Fibroblast of skin of abdomen (primary cell): Measurements from ENCODE around the gene EIF2S1.
"Not testable (repeated sequence)": the region's sequence is repeated elsewhere in the genome, so short reads cannot be mapped to it uniquely, and the experiment has no call there.

Experiments
- DNase-seq: peaks from one replicate; pipeline ENCODE4 v3.0.0-alpha.2; 2013

Gene EIF2S1

DNA sequence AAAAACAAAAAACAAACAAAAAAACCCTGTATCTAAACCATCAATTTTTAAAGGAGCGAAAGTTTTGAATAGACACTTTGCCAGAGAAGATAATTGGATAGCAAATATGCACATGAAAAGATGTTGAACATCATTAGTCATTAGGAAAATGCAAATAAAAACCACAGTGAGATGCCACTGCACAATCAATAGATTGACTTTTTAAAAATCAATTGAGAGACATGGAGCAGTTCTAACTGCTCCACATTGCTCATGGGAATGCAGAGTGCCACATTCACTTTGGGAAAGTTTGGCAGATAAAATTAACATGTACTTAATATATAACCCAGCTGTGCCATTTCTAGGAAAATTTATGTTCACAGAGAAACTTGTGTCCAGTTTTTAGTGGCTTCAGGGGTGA is 12.7 kb downstream of the EIF2S1 start:
- no peak for DNase-seq

DNA sequence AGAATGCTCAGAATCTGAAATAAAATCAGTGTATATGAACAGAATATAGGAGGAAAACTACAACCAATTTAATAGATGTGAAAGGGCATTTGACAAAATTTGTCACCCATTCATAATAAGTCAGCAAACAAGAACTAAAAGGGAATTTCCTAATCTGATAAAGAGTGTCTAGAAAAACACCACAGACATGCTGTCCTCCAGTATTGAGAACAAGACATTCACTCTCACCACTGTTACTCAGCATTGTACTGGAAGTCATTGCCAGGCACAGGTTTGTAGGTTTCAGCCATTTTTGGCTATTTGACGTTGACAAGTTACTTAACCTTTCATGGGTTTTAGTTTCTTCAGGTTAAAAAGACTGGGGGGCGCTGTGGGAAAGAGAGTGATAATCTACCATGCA is 13.2 kb downstream of the EIF2S1 start:
- DNase-seq = no peak

DNA sequence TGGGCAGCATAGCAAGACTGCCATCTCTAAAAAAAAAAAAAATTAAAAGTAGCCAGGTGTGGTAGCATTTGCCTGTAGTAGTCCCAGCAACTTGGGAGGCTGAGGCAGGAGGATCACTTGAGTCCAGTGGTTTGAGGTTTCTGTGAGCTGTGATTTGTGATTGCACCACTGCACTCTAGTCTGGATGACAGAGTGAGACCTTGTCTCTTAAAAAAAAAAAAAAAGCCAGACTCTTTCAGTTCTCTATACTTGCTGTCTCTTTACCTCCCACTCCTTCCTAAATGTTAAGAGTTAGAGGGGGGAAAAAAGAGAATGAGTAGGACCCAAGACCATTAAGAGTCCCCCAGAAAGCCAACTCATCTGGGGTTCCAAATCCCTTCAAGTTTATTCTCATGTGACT is 17.8 kb downstream of the EIF2S1 start:
- DNase-seq = no peak

DNA sequence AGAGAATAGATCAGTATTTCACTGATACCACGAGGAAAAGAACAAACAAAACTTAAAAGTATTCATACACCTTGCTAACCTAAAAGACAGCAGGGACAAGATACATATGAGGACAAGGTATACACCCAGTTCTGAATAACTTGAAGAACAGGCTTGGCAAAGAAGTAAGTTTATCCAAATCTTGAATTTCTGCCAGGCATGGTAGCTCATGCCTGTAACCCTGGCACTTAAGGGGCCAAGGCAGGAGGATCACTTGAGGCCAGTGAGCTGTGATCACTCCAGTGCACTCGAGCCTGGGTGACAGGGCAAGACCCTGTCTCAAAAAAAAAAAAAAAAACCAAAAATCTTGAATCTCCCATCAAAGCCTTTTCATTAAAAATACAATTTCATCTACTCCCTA is 25.0 kb downstream of the EIF2S1 start:
- no peak for DNase-seq

DNA sequence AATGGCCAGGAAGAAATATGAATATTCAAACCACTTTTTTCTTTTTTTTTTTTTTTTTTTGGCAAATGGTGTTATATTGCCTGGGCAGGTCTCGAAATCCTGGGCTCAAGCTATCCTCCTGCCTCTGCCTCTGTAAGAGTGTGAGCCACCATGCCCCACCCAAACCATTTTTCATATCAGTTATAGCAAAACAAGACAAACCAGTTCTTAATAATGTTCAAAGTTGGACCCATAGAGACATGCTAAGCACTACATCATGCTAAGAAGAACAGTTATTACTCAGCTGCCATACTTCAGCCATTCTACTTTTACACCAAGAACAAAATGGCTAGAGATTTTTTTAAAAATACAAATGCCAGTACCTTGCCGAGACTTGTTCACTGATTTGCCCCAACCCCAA is 25.5 kb downstream of the EIF2S1 start:
- no peak for DNase-seq

DNA sequence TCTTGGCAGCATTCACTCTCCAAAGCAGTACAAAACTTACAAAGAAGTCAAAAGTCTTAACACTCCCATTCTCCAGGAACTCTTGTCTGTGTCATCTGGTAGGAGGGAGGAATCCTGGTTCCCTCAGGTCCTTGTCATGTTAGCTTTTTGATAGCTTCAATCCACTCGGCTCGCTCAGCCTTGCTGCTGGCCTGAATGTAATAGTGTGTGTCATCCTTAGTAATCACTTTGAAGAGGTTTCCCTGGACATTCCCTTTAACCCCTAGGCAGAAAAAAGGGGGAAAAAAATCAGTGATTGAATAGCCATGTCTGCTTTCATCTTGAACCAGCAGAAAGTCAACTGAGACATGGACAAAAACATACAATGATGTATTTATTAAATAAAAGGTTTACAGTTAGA is 27.1 kb downstream of the EIF2S1 start:
- no peak for DNase-seq

DNA sequence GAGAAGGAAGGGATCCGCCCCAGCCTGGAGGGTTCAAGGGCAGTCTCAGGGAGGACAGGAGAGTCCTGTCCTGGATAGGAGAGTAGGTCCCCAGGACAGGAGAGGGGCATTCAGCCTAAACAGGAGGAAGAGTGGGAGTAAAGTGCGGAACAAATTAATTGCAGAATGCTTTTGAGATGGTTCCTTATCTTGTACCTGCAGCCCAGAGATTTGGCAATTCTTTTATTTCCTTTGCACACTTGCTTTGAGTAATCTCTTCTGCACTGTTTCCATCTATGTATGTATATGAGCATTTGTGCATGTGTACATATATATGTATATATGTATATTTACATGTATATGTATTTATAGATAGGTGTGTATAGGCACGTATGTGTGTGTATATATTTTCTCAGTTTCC is 29.1 kb downstream of the EIF2S1 start:
- no peak for DNase-seq

DNA sequence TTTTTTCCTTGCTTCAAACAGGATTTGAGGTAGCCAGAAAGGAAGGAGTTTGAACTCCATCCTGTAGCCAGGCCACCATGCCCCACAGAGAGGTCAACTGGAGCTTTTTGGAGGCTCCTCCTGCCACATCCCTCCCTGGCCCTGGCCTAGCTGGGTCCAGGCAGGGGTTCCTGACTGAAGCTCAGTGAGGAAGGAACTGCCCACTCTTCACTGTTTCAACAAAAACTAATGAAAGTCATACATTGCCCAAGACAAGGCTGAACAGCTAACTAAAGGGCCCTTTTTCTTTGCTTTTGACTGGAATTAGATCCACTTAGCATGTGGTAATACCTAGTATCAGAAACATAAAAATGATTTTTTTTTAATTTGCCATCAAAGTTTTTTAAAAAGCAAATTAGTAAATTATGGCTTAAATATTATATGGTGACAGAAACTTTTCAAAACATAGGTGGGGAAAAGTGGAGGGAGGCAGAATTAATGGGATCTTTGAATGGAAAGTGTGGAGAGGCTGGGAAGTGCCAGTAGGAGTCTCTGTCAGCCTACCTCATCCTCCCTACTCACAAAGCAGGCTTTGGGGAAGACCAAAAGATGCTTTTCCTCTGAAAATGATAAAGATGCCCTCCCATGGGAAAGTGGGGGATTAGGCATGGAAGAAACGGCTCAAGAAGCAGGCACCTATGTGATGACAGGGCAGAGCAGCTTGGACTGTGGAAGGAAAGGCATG is 29.8 kb downstream of the EIF2S1 start:
- DNase-seq = no peak

DNA sequence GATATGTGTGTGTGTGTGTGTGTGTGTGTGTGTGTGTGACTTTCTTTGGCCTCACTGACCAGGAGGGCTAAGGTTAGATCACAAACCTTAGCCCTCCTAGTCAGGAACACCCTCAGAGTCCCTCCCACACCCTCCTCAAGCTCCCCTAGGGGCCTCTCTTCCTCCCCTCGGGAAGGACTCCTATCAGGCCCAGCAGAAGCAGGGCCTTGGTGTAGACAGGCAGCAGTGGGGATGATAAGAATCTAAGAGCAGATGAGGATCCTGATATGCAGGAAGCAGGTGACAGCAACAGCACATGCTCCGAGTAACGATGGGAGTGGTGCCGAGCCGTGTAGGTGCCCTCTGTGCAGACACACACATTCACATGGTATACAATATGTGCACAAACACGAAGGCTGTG is 31.1 kb downstream of the EIF2S1 start:
- DNase-seq = no peak

DNA sequence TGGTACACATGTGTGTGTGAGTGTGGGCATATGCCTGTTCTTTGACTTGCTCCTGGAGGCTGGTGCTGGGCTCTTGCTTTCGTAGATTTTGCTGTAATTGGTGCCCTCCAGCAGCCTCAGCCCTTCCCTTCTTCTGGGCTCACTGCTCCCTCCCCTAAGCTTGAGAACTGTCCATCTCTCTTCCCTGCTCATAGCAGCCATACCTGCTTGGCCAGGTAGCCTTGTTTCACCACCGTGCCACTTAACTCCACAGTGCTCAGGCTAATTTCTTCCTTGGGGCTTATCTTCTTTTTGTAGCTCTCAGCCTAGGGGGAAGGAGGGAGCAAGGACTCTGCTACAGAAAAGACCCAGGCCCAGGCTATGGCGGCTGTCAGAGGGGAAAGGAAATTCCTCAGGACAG is 32.0 kb downstream of the EIF2S1 start:
- DNase-seq = no peak

DNA sequence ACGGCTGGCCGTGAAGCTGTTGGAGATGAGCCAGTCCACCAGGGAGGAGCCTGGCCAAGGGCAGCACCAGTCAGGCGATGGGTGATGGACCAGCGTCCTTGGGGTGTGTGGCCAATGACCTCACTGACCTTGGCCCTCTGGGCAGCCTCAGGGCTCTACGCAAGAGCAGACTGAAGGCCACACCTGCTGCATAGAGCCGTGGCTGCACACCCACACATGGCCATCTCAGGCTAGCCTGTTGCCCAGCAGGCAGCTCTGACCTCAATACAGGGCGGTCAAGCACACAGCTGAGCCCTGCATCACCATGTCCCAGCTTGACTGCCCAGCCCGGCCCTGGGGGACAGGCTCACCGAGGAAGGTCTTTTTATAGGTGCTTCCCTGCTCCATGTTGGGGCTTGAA is 32.7 kb downstream of the EIF2S1 start:
- DNase-seq = no peak

DNA sequence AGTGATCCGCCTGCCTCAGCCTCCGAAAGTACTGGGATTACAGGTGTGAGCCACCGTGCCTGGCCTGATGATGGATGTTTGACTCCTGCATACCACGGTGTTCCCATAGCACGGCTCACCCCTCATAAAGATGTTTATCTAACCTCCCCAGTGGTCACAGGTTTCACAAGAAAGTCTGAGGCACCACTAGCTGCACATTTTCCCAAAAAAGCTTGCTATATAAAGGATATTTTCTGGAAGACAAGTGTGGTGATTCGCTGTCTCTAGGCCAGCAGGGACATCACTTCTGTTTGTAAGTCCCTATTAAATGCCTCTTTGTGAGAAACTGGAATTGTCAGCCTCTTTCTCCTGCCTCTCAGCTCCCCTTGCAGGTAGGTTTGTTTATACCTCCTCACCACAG is 33.6 kb downstream of the EIF2S1 start:
- no peak for DNase-seq

DNA sequence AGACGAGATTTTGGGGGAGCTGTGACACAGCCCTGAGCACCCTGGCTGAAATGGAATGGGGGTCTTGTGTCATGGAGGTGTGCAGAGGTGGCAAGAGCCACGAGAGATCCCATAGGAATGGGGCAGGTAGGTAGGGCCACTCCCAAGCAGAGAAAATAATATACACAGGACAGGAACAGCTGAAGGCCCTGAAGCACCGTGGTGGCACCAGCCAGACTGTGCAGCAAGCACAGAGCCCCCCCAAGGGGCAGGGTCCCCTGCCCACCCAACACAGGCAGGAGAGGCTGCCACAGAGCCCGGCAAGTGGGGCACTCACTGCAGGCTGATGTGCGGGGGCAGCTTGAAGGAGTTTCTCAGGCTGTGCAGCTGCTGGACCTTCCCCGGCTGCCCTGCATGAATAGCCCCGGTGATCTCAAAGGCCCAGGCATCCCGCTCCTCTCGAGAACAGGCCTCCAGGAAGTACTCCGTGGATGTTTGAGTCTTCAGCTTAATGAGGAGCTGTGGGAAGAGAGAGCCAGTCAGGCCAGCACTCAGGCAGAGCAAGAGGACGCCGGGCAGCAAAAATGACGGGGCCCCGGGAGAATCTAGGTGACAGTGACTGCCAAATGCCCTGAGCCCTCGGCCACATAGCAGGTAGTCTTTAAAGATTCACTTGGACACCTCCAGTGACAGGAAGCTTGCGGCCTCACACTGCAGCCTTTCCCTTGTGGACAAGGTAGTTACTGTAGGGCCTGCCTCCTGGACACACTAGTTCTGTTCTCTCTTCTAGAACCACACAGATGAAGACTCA is 35.2 kb downstream of the EIF2S1 start:
- no peak for DNase-seq

DNA sequence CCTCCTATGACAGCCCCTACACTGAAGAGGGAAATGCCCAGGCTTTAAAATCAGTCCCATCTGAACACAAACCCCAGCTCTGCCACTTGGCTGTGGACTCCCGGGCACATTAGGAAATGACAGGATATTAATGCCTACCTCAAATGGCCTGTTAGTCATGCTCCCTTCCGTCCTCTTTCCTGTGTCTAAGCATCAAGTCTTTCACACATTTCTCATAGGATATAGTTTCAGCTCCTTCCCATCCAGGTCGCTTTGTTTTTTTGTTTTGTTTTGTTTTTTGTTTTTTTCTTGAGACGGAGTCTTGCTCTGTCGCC is 35.7 kb downstream of the EIF2S1 start:
- peak; percentile 8 for DNase-seq

DNA sequence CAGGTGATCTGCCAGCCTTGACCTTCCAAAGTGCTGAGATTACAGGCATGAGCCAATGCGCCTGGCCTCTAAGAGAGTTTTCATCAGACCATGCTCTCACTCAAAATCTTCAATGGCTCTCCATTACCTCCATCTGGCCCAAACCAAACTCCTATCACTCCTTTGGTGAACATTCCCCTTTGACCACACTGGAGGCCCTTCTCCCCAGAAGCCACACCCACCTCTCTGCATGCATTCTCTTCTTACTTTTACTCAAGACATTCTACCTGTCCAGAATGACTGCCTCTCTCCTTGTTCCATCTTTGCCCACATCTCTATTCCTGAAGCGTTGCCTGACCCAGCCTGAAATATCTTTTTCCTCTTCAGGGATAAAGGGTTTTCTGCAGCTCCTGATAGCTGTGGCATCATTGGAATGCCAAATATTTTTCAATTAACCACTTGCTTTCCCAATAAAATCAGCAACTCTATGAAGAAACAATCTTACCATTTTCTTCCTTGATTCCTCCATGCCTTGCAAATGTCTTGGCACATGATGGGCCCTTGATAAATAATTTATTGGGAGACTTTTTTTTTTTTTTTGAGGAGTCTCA is 36.3 kb downstream of the EIF2S1 start:
- DNase-seq = peak; percentile 48

DNA sequence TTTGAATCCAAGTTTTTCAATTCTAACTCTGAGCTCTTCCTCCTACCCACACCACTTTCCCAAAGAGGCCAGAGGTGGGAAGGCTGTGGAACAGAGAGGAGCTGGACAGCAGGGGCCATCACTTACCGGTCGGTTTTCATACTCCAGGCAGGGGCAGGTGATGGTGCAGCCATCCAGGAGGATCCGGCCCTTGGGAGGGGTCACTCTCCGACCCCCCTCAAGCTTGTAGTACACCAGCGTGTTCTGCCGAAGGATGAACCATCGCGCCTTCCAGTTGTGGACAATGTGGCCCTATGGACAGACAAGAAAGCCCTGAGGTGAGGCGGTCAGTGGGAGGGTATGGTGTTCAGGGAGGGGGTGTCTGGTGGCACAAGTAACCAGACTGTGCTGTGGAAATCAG is 37.4 kb downstream of the EIF2S1 start:
- DNase-seq = no peak

DNA sequence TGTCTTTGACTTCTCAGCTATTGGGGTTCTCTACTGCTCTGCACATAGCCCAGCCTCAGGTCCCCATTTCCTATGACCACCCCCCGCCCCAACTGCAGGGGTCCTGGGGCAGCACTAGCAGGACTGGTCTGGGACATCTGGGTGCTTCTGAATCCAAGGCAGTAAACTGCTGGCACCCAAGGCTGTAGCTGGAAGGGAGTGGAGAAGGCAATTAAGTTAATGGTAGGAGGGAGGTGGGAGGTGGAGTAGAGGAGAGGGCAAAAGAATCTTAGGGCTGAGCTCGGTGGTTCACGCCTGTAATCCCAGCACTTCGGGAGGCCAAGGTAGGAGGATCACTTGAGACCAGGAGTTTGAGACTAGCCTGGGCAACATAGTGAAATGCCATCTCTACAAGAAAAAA is 40.3 kb downstream of the EIF2S1 start:
- no peak for DNase-seq

DNA sequence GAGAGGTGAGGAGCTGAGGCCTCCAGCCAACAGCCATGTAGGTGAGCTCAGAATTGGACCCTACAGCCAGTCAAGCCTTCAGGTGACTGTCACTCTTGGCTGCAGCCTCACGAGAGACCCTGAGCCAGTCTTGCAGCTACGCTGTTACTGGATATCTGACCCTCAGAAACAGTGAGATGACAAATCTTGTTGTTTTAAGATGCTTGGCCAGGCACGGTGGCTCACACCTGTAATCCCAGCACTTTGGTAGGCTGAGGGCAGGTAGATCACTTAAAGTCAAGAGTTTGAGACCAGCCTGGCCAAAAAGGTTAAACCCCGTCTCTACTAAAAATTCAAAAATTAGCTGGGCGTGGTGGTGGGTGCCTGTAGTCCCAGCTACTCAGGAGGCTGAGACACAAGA is 45.6 kb downstream of the EIF2S1 start:
- DNase-seq = no peak

DNA sequence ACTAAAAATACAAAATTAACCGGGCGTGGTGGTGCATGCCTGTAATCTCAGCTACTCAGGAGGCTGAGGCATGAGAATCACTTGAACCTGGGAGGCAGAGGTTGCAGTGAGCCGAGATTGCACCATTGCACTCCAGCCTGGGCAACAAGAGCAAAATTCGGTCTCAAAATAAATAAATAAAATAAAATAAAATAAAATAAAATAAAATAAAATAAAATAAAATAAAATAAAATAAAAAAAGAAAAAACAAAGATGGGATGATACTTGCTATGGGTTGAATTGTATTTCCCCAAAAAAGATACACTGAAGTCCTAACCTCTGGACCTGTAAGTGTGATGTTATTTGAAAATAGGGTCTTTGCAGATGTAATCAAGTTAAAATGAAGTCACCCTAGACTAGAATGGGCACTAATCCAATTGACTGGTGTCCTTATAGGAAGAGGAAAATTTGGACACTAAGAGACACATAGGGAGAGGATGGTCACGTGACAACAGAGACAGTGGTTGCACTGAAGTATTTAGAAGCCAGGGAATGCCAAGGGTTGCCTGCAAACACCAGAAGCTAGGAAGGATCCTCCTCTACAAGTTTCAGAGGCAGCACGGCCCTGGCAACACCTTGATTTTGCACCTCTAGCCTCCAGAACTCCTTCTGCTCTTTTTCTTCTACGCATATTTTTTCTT is 48.1 kb downstream of the EIF2S1 start:
- not testable (repeated sequence) for DNase-seq

DNA sequence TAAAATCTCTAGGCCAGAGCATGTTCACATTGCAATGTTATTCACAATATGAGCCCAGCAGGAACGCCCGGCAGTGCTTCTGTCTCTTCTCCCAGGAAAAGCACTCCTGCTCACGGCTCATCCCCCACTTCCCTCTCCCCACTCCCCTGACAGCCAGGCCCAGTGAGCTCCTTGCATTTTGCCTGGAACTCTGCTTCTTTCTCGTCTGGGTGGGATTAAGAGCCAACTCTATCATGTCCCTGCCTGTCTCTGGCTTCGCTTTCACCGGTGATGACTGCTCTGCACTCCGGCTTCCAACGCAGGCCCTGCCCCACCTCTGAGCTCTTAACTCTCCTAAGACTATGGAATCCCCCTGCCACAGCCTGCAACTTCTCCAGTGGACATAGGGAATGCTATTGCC is 49.3 kb downstream of the EIF2S1 start:
- no peak for DNase-seq

DNA sequence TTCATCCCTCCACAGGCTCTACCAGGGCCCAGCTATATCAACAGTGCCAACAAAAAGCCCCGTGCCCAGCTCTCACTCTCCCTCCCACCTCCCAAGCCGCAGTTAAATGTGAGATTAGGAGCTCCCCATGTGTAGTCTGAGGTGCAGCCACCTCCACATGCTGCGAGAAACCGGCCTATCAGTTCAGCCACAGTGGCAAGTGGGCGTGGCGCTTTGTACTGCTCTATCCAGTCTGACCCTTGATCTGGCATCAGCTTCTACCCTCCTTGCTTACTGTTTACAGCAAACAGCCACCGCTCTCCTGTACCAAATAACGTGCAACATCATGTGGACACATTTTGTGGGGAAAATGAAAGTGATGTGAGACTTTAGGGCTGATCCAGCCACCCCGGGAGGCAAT is 50.2 kb downstream of the EIF2S1 start:
- no peak for DNase-seq

DNA sequence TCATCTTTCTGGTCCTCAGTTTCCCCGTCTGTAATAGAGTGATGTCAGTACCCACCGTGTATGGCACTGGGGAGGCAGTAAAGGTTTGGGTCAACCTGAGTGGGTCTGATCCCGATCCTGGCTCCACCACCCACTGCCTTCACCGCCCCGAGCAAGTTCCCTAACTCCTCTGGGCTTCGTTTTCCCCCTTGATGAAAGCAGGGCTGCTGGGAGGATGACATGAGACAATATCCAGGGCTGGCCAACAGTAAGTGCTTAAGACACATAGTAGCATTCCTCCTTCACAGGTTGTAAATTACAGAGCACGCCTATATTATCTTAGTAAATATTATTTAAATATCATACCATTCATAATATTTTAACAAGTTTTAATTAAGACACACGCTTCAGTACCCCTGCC is 51.2 kb downstream of the EIF2S1 start:
- DNase-seq = no peak

DNA sequence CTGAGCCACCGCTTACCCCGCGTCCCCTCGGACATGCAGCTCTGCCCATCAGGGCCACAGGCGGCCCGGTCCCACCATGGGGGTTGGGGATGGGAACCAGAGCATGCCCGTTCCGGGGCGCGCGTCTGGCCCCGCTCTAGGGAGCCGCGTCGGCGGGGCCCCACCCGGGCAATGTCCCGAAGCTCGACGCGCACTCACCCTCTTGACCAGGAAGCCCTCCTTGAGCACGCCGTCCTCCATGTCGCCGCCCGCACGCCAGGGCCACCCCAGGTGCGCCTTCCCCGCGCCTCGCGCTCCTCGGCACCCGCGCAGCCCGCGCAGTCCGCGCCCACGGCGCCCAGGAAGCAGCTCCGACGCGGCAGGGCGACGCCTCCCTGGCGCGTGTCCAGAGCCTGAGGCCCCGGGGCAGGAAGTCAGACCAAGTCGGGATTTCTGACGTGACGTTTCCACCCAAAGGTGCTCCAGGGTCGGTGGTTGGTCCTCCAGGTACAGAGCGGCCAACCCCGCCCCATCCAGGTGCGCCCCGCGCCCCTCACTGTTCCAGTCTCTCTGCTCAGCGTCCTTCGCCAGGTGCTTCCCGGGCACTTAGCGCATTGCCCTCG is 51.8 kb downstream of the EIF2S1 start, which contains the start of gene PLEK2:
PLEK2 (minus strand) TSS at position 346 of the 602 bp plus-strand sequence; CDS start at position 240, 106 bp downstream.
- DNase-seq = peak; percentile 40
